Measurements from ENCODE around the gene ZBTB47.

The ZBTB47 gene

GRCh38 chr3:42710323-42711021, 57.0 kb downstream of the ZBTB47 start:
- no peaks in the 10 kb centered on the region for H3K27me3 ChIP-seq (ENCODE audit: control insufficient read depth, insufficient read depth, low read length)
- H3K4me3 ChIP-seq (ENCODE audit: low read depth, low read length) = no peak overlapping the region
- H3K4me1 ChIP-seq (ENCODE audit: control insufficient read depth, insufficient read depth, low read length) = no peaks in the 10 kb centered on the region
- no peak overlapping the region for H3K27ac ChIP-seq (ENCODE audit: low read depth, low read length)
- H3K36me3 ChIP-seq (ENCODE audit: control insufficient read depth, insufficient read depth, low read length) = no peaks in the 10 kb centered on the region
- no peak overlapping the region for H3K9ac ChIP-seq (ENCODE audit: low read depth, low read length)
- H3K9me3 ChIP-seq (ENCODE audit: control insufficient read depth, insufficient read depth, low read length) = no peaks in the 10 kb centered on the region

- no peak overlapping the region for H3K27ac ChIP-seq (ENCODE audit: low read depth, low read length)
These were observed 58.2 kb downstream of the ZBTB47 start for GRCh38 chr3:42711491-42712343.

GRCh38 chr3:42712344-42712648, 58.8 kb downstream of the ZBTB47 start:
- Histone ChIP-seq H3K9me3 (ENCODE audit: control insufficient read depth, insufficient read depth, low read length) (no peaks in the 10 kb centered on the region), H3K4me3 (ENCODE audit: low read depth, low read length) (no peak overlapping the region), H3K27ac (ENCODE audit: low read depth, low read length) (no peak overlapping the region), H3K9ac (ENCODE audit: low read depth, low read length) (no peak overlapping the region), H3K36me3 (ENCODE audit: control insufficient read depth, insufficient read depth, low read length) (no peaks in the 10 kb centered on the region), H3K4me1 (ENCODE audit: control insufficient read depth, insufficient read depth, low read length) (no peaks in the 10 kb centered on the region), H3K27me3 (ENCODE audit: control insufficient read depth, insufficient read depth, low read length) (no peaks in the 10 kb centered on the region)

More at GRCh38 chr3:42711491-42712343, 58.2 kb downstream of the ZBTB47 start:
- Histone ChIP-seq H3K9me3 (ENCODE audit: control insufficient read depth, insufficient read depth, low read length) (no peaks in the 10 kb centered on the region), H3K4me1 (ENCODE audit: control insufficient read depth, insufficient read depth, low read length) (no peaks in the 10 kb centered on the region), H3K27me3 (ENCODE audit: control insufficient read depth, insufficient read depth, low read length) (no peaks in the 10 kb centered on the region), H3K4me3 (ENCODE audit: low read depth, low read length) (no peak overlapping the region), H3K9ac (ENCODE audit: low read depth, low read length) (no peak overlapping the region), H3K36me3 (ENCODE audit: control insufficient read depth, insufficient read depth, low read length) (no peaks in the 10 kb centered on the region)

- Histone ChIP-seq H3K9me3 (ENCODE audit: control insufficient read depth, insufficient read depth, low read length) (no peaks in the 10 kb centered on the region), H3K4me1 (ENCODE audit: control insufficient read depth, insufficient read depth, low read length) (no peaks in the 10 kb centered on the region), H3K27me3 (ENCODE audit: control insufficient read depth, insufficient read depth, low read length) (no peaks in the 10 kb centered on the region), H3K36me3 (ENCODE audit: control insufficient read depth, insufficient read depth, low read length) (no peaks in the 10 kb centered on the region), H3K4me3 (ENCODE audit: low read depth, low read length) (no peak overlapping the region), H3K27ac (ENCODE audit: low read depth, low read length) (no peak overlapping the region), H3K9ac (ENCODE audit: low read depth, low read length) (no peak overlapping the region)
These were observed 59.3 kb downstream of the ZBTB47 start for GRCh38 chr3:42712688-42713372.

GRCh38 chr3:42713747-42714146, 60.2 kb downstream of the ZBTB47 start:
- Histone ChIP-seq H3K36me3 (ENCODE audit: control insufficient read depth, insufficient read depth, low read length) (no peaks in the 10 kb centered on the region), H3K9me3 (ENCODE audit: control insufficient read depth, insufficient read depth, low read length) (no peaks in the 10 kb centered on the region), H3K9ac (ENCODE audit: low read depth, low read length) (no peak overlapping the region), H3K4me1 (ENCODE audit: control insufficient read depth, insufficient read depth, low read length) (no peaks in the 10 kb centered on the region), H3K4me3 (ENCODE audit: low read depth, low read length) (no peak overlapping the region), H3K27ac (ENCODE audit: low read depth, low read length) (no peak overlapping the region), H3K27me3 (ENCODE audit: control insufficient read depth, insufficient read depth, low read length) (no peaks in the 10 kb centered on the region)

GRCh38 chr3:42714171-42714852, 60.8 kb downstream of the ZBTB47 start:
- Histone ChIP-seq H3K9ac (ENCODE audit: low read depth, low read length) (no peak overlapping the region), H3K4me3 (ENCODE audit: low read depth, low read length) (no peak overlapping the region), H3K9me3 (ENCODE audit: control insufficient read depth, insufficient read depth, low read length) (no peaks in the 10 kb centered on the region), H3K27ac (ENCODE audit: low read depth, low read length) (no peak overlapping the region), H3K36me3 (ENCODE audit: control insufficient read depth, insufficient read depth, low read length) (no peaks in the 10 kb centered on the region), H3K27me3 (ENCODE audit: control insufficient read depth, insufficient read depth, low read length) (no peaks in the 10 kb centered on the region), H3K4me1 (ENCODE audit: control insufficient read depth, insufficient read depth, low read length) (no peaks in the 10 kb centered on the region)
